ENCODE results near the gene PSMD4. TPM values are rescaled to one million over a fixed set of nuclear protein-coding genes. Genes with fewer than 3 reads are reported as not detected.

Gene PSMD4
- total and polyA plus RNA-seq, 2 donors (not counting 3 experiments of a cell fraction or from before 2014, with no cell fraction given): 181 to 266 TPM

DNA sequence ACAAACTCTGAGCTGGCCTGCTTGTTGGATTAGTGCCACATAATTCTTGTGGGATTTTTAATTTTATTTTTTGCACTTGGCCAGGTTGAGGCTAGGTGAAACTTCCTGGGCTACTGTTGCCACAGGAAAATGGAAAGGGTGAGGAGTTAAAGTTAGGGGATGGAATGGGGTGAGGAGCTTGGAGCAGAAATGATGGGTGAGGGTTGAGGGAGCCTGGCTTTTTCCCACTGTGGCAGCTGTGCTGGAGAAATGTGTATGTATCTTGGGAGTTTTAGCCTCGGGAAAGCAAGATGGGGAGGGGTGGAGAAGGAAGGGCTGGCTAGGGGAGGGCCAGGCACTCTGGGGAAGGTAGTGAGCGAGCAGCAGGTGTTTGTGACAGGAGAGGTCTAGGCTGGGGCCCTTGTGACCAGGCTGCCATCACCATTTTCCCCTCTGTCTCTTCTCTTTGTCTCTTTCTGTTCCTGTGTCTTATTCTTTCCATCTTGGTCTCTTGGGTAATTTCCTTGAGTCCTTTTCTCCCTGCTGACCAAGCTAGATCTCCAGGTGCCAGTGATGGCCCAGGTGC, 29.6 kb downstream of the PSMD4 start:
- no peaks in the 10 kb centered on the region for H3K27me3 ChIP-seq (ENCODE audit: control insufficient read depth in 2 of 2, insufficient read depth in 2 of 2, low read length in 2 of 2)
- no peak overlapping the region for H3K4me3 ChIP-seq (replicated peaks in 1 of 3; ENCODE audit: insufficient read depth in 1 of 3, low read depth in 1 of 3, low read length in 3 of 3)
- no peak overlapping the region for H3K9ac ChIP-seq (replicated peaks; ENCODE audit: extremely low read depth, insufficient read depth, low read length)
- H3K9me3 ChIP-seq (replicated peaks; ENCODE audit: control insufficient read depth, insufficient read depth, low read length): no peaks in the 10 kb centered on the region
- H3K27ac ChIP-seq (ENCODE audit: insufficient read depth, low read depth, low read length): no peak overlapping the region
- no peak overlapping the region for H3K4me2 ChIP-seq (ENCODE audit: insufficient read depth, low read length)
- H2AFZ ChIP-seq (ENCODE audit: low read depth, low read length): no peak overlapping the region
- H3K4me1 ChIP-seq (ENCODE audit: control insufficient read depth, extremely low read depth, insufficient read depth, low read length): peaks cover 9% of the 10 kb centered on the region
- no peak for FAIRE-seq
- intact Hi-C loops (cut with micrococcal nuclease): no loop called here
- no TSS peak for BruUV-seq (replicated peaks)
- DNase-seq (ENCODE audit: low read depth, low spot score): no peak
- no peaks in the 10 kb centered on the region for H3K9me1 ChIP-seq (replicated peaks; ENCODE audit: control insufficient read depth, extremely low read depth, insufficient read depth, low read length)
- no peaks in the 10 kb centered on the region for H4K20me1 ChIP-seq (replicated peaks; ENCODE audit: control insufficient read depth, extremely low read depth, insufficient read depth, low read length)
- H3K36me3 ChIP-seq (ENCODE audit: control insufficient read depth in 2 of 2, extremely low read depth in 1 of 2, insufficient read depth in 2 of 2, low read length in 2 of 2): peaks cover 0 to 34% of the 10 kb centered on the region in 2 experiments
- ChIA-PET CTCF (interaction anchor here (0.9 to 4.1 kb wide), 4 partner anchors 17 to 115 kb away, joined by 3 to 26 read pairs (median 8); no protein-coding TSS in a partner anchor), POLR2A (no interaction called here)
- H3K79me2 ChIP-seq (ENCODE audit: control insufficient read depth, insufficient read depth, low read length): peaks cover 8% of the 10 kb centered on the region
- dilution Hi-C loops (cut with MboI; ENCODE audit: extremely low pct_ligation_motif_present, low sequenced_read_pairs): no loop called here
- no peak for TF ChIP-seq MAX (IDR thresholded peaks at IDR 0.05; ENCODE audit: insufficient read depth, insufficient read length)
- TF ChIP-seq FOS (IDR thresholded peaks at IDR 0.05; ENCODE audit: borderline replicate concordance, insufficient read depth, low read length): no peak
- TF ChIP-seq, protein P1, sequence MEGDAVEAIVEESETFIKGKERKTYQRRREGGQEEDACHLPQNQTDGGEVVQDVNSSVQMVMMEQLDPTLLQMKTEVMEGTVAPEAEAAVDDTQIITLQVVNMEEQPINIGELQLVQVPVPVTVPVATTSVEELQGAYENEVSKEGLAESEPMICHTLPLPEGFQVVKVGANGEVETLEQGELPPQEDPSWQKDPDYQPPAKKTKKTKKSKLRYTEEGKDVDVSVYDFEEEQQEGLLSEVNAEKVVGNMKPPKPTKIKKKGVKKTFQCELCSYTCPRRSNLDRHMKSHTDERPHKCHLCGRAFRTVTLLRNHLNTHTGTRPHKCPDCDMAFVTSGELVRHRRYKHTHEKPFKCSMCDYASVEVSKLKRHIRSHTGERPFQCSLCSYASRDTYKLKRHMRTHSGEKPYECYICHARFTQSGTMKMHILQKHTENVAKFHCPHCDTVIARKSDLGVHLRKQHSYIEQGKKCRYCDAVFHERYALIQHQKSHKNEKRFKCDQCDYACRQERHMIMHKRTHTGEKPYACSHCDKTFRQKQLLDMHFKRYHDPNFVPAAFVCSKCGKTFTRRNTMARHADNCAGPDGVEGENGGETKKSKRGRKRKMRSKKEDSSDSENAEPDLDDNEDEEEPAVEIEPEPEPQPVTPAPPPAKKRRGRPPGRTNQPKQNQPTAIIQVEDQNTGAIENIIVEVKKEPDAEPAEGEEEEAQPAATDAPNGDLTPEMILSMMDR (IDR thresholded peaks at IDR 0.05; ENCODE audit: extremely low read depth in 1 of 2, insufficient read depth in 1 of 2, low read depth in 1 of 2, low read length in 2 of 2): no peak
- TF ChIP-seq EZH2 (IDR thresholded peaks at IDR 0.05; ENCODE audit: borderline replicate concordance, low read depth, low read length, severe bottlenecking): no peak
- TF ChIP-seq JUN (IDR thresholded peaks at IDR 0.05; ENCODE audit: borderline replicate concordance, insufficient read depth, insufficient read length, low read depth): no peak
- TF ChIP-seq GATA2 (IDR thresholded peaks at IDR 0.05; ENCODE audit: insufficient read depth, insufficient read length, low read depth, low read length): no peak
- TF ChIP-seq POLR2A (IDR thresholded peaks at IDR 0.05; ENCODE audit: low read depth, low read length): no peak

Measured in endothelial cell of umbilical vein (primary cell).